Neutrophil (primary cell): ENCODE results near the gene CDK6.

Experiments used
- H3K27ac ChIP-seq: fragments of 200-600 bp; sonication (generic); 2 replicates; pipeline ENCODE4 v1.5.1; 2016; ENCODE audit warnings: mild to moderate bottlenecking, moderate library complexity
- H3K27me3 ChIP-seq: fragments of 200-600 bp; sonication (generic); 2 replicates; pipeline ENCODE4 v1.6.0; 2016; ENCODE audit warnings: mild to moderate bottlenecking
- H3K36me3 ChIP-seq: fragments of 200-600 bp; sonication (generic); 2 replicates; pipeline ENCODE4 v1.5.1; 2017
- H3K4me1 ChIP-seq, 2 experiments: fragments of 200-600 bp in 1 of 2; sonication (generic) in 1 of 2; 1 replicate in 1 of 2; 2 replicates in 1 of 2; pipeline versions ENCODE4 v1.5.1 to v1.6.1; 2013 to 2016; ENCODE audit warnings: low read depth in 1 of 2, low read length in 1 of 2, mild to moderate bottlenecking in 1 of 2, moderate library complexity in 1 of 2; ENCODE audit not compliant: control insufficient read depth in 1 of 2, insufficient read depth in 1 of 2
- H3K4me3 ChIP-seq, 2 experiments: fragments of 200-600 bp in 1 of 2; sonication (generic) in 1 of 2; 1 replicate in 1 of 2; 2 replicates in 1 of 2; pipeline ENCODE4 v1.5.1; 2013 to 2016; ENCODE audit warnings: low read depth in 1 of 2, low read length in 1 of 2, mild to moderate bottlenecking in 1 of 2, moderate library complexity in 1 of 2
- H3K9me3 ChIP-seq: fragments of 200-600 bp; sonication (generic); 2 replicates; pipeline ENCODE4 v1.5.1; 2016
- CTCF ChIP-seq: fragments of 200-600 bp; sonication (generic); IDR thresholded peaks from 2 replicates; pipeline ENCODE4 v1.5.1; 2016; ENCODE audit warnings: antibody characterized with exemption

Gene CDK6

GRCh38 chr7:92631067-92631849, 205.1 kb downstream of the CDK6 start:
- no peak for TF ChIP-seq CTCF
- no peaks in the 10 kb centered on the region for H3K36me3 ChIP-seq
- peaks cover 24 to 31% of the 10 kb centered on the region in 2 experiments for H3K4me1 ChIP-seq
- H3K4me3 ChIP-seq: no peak overlapping the region
- no peaks in the 10 kb centered on the region for H3K27me3 ChIP-seq
- no peak overlapping the region for H3K27ac ChIP-seq
- no peaks in the 10 kb centered on the region for H3K9me3 ChIP-seq

- Histone ChIP-seq H3K9me3 (no peaks in the 10 kb centered on the region), H3K27ac (no peak overlapping the region), H3K27me3 (no peaks in the 10 kb centered on the region), H3K4me1 (peaks cover 14 to 17% of the 10 kb centered on the region in 2 experiments), H3K36me3 (no peaks in the 10 kb centered on the region), H3K4me3 (no peak overlapping the region)
- TF ChIP-seq CTCF: no peak
Measured at GRCh38 chr7:92629779-92630178, 206.6 kb downstream of the CDK6 start.

- H3K4me1 ChIP-seq: no peaks in the 10 kb centered on the region
- no peak overlapping the region for H3K27ac ChIP-seq
- H3K9me3 ChIP-seq: no peaks in the 10 kb centered on the region
- no peak overlapping the region for H3K4me3 ChIP-seq
- H3K27me3 ChIP-seq: no peaks in the 10 kb centered on the region
- H3K36me3 ChIP-seq: no peaks in the 10 kb centered on the region
- TF ChIP-seq CTCF: no peak
Measured at GRCh38 chr7:92627956-92628355, 208.4 kb downstream of the CDK6 start.

- no peak overlapping the region for H3K4me3 ChIP-seq
- no peak overlapping the region for H3K27ac ChIP-seq
- no peaks in the 10 kb centered on the region for H3K9me3 ChIP-seq
- no peaks in the 10 kb centered on the region for H3K27me3 ChIP-seq
- peaks cover 0 to under 1% of the 10 kb centered on the region in 2 experiments for H3K4me1 ChIP-seq
- H3K36me3 ChIP-seq: no peaks in the 10 kb centered on the region
- no peak for TF ChIP-seq CTCF
Measured at GRCh38 chr7:92626281-92626809, 210.0 kb downstream of the CDK6 start.

- H3K9me3 ChIP-seq: no peaks in the 10 kb centered on the region
- H3K27ac ChIP-seq: no peak overlapping the region
- H3K4me3 ChIP-seq: no peak overlapping the region
Measured at GRCh38 chr7:92625617-92626016, 210.8 kb downstream of the CDK6 start.

More at GRCh38 chr7:92625617-92626016, 210.8 kb downstream of the CDK6 start:
- no peak for TF ChIP-seq CTCF
- H3K4me1 ChIP-seq: peaks cover 3 to 4% of the 10 kb centered on the region in 2 experiments
- H3K36me3 ChIP-seq: no peaks in the 10 kb centered on the region
- no peaks in the 10 kb centered on the region for H3K27me3 ChIP-seq
